SIG-M5 treated with dmso at 0.1 percent for 504 hours (cell line): ENCODE measurements around the gene ZNF655.
A peak's percentile ranks its signal among the peaks of the same experiment; 100 is the strongest.

ENCODE experiments used
- DNase-seq: peaks from one replicate; lab custom pipeline; 2025; ENCODE audit not compliant: unreplicated experiment; lab: John Stamatoyannopoulos, UW

Gene ZNF655

GRCh38 chr7:99605527-99605926 is 47.1 kb downstream of the ZNF655 start:
- DNase-seq, result no peak

- DNase-seq, result no peak
Measured at GRCh38 chr7:99606531-99606930, 48.1 kb downstream of the ZNF655 start.

- no peak for DNase-seq
Measured at GRCh38 chr7:99607548-99607947, 49.1 kb downstream of the ZNF655 start.

GRCh38 chr7:99614495-99614894 is 56.1 kb downstream of the ZNF655 start:
- no peak for DNase-seq

GRCh38 chr7:99615989-99616358 is 57.5 kb downstream of the ZNF655 start:
- no peak for DNase-seq

- DNase-seq, result peak; percentile 89
Measured at GRCh38 chr7:99616359-99617191, 58.1 kb downstream of the ZNF655 start, which contains the start of gene ZSCAN25. Gene ZSCAN25, plus strand, starts transcription at chr7:99616946. Its CDS starts 2,661 bp downstream, at chr7:99619607.

GRCh38 chr7:99617192-99617781 is 58.8 kb downstream of the ZNF655 start:
- DNase-seq, result no peak

GRCh38 chr7:99618726-99619125 is 60.3 kb downstream of the ZNF655 start:
- DNase-seq, result no peak

GRCh38 chr7:99619571-99620130 is 61.2 kb downstream of the ZNF655 start:
- no peak for DNase-seq

GRCh38 chr7:99621271-99621670 is 62.8 kb downstream of the ZNF655 start:
- no peak for DNase-seq

GRCh38 chr7:99622596-99622995 is 64.2 kb downstream of the ZNF655 start:
- no peak for DNase-seq

- no peak for DNase-seq
Measured at GRCh38 chr7:99623091-99623693, 64.8 kb downstream of the ZNF655 start.

- no peak for DNase-seq
Measured at GRCh38 chr7:99623702-99624447, 65.4 kb downstream of the ZNF655 start.

GRCh38 chr7:99624484-99624883 is 66.0 kb downstream of the ZNF655 start:
- DNase-seq, result no peak

GRCh38 chr7:99625321-99625720 is 66.9 kb downstream of the ZNF655 start:
- no peak for DNase-seq

- no peak for DNase-seq
Measured at GRCh38 chr7:99625961-99626360, 67.5 kb downstream of the ZNF655 start.
